HG03097 (cell line): ENCODE results near the gene DNLZ.

Experiments used
- ATAC-seq: cut with Tn5 transposase; IDR thresholded peaks from one replicate; pipeline ENCODE4 v1.9.1; 2021; ENCODE audit not compliant: unreplicated experiment, low FRiP score

DNLZ gene

GRCh38 chr9:136378170-136379002 lies 14.8 kb upstream of the DNLZ start:
- ATAC-seq = no peak

DNA sequence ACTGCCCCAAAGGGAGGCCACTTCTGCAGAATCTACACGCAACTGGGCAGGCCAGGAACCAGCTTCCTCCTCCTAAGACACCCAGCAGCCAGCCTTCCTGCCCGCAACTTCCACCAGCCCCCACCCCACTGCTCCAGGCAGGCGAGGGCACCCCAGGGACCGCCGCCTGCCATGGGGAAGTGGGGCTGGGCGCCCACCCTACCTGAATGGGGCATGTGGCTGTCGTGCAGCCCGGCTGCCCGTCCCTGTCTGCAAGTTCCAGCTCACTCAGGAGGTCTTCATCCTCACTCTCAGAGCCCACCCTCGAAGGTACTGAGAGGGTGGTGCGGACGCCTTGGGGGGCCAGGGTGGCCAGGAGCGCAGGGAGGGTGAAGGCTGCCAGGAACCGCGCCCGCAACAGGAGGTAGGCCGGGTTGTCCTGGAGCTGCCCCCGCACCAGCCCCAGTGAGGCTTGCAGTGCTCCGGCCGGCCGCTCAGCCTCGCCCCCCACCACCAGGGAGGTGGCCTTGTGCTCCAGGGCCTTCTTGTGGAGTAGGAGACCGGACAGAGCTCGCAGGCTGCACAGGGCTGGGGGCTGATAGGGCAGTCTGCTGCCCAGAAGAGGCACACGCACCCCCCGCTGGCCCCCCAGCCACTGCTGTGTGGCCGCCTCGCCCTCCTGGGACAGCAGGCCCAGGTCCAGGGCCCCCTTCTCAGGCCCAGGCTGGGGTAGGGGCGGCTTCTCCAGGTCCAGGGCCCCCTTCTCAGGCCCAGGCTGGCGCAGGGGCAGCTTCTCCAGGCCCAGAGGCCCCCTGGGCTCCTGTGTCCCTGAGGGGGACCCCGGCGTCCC lies 14.0 kb upstream of the DNLZ start:
- no peak for ATAC-seq

DNA sequence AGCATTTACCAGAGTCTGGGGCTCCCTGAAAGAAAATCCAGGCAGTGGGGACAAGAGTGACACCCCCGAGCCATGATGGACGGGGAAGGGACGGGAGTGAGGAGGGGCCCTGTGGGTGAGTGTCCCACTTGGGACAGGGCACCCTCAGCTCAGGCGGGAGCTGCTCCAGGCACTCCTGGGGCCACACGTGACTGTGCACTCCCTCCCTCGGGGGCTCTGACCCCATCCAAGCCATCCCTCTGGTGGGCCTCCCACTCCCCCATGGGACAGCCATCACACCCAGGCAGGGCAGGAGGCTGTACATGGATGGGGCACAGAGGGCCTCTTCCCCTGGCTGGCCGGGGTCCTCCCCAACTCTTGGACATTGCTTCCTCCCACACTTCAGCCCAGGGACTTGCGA lies 12.9 kb upstream of the DNLZ start:
- no peak for ATAC-seq

- ATAC-seq = no peak
These were observed 11.6 kb upstream of the DNLZ start for GRCh38 chr9:136375096-136375495.

DNA sequence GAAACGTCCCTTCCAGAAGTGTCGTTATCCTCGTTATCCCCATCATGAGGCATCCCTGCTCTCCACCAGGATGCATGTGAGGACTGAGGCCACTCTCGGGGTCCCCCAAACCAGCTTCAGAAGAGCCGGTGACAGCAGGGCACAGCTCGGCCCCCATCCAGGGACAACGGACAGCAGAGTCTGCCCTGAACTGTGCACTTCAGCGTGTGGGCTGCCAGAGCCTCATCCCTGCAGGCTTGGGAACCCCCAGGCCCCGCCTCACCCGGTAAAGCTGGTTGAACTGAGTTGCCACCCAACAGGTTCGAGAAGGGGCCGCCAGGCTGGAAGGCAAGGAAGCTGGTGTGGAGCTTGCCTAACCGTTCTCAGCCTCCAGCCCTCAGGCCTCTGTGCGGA lies 10.6 kb upstream of the DNLZ start:
- ATAC-seq = no peak

- no peak for ATAC-seq
These were observed 10.0 kb upstream of the DNLZ start, which contains the start of gene CARD9 for GRCh38 chr9:136373300-136374182. CARD9 (minus strand) TSS chr9:136373669; CDS start chr9:136372078, 1,591 bp downstream.

DNA sequence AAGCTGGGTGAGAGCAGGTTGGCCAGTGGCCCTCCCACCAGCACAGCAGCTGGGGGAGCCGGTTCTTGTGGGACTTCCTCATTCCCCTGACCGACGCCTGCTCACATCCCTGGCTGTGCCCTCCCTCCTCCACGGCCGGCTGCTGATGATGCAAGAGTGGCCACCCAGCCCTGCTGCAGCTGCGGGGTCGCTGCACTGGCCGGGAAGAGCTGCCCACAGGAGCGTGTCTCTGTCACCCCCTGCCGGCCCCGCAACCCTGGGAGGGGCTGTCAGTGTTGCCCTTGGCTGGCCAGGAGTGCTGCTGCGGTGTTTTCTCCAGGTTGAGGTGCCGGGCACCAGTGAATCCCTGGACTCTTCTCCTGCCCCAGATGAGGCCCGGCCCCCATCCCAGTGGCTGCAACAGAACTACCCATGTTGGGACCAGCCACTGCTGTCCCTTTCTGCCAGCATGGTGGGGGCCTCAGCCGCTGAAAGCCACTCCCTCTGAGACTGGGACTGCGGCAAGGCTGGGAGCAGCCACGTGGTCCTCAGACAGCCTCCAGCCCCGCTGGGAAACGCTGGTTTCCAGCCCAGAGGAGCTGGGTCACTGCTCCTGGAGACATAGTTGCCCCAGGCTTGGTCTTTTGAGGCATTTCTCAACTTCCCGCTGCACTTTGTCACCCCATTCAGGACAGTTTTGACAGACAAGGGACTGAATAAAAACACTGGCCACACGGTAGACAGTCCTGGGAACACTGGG lies 9.2 kb upstream of the DNLZ start:
- ATAC-seq = no peak

DNA sequence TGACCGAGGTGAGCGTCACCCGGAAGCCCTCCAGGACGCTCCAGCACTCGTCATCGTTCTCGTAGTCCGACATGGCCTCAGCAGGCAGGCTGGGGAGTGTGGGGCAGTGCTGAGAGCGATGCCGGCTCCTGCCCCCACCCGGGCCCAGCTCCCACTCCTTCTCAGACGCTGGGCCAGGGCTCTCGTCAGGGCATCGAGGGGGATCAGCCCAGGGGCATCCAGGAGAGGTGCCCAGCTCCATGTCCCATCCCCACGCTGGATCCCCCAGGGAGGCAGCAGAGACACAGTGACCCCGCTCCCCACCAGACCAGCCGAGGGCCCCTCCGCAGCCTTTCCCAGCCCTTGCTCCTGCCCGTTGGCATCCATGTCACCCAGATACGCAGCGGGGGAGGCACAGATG lies 8.5 kb upstream of the DNLZ start:
- no peak for ATAC-seq

GRCh38 chr9:136371533-136371880 lies 8.0 kb upstream of the DNLZ start:
- ATAC-seq = no peak

GRCh38 chr9:136370687-136371532 lies 7.4 kb upstream of the DNLZ start:
- ATAC-seq = no peak

- ATAC-seq = no peak
These were observed 6.5 kb upstream of the DNLZ start for GRCh38 chr9:136370037-136370436.

DNA sequence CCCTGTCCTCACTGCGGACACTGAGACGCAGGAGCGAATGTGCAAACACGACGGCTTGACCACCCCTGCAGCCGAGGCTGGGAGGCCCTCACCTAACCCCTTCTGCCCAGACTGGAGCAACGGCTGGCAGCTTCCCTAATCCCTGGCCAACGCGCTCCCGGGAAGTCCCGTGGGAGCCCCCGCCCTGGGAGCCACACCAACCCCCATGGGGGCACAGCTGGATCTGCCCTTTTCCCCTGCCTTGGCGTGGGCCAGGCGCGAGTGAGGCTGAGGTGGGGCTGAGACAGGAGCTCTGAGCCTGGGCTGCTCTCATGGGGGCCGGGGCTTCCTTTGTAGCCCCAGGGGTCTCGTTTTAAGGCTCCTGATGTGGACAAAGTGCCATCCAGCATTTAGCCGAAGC lies 4.6 kb upstream of the DNLZ start:
- ATAC-seq = no peak

- no peak for ATAC-seq
These were observed 4.0 kb upstream of the DNLZ start for GRCh38 chr9:136367296-136368145.

GRCh38 chr9:136366826-136367225 lies 3.3 kb upstream of the DNLZ start:
- no peak for ATAC-seq

DNA sequence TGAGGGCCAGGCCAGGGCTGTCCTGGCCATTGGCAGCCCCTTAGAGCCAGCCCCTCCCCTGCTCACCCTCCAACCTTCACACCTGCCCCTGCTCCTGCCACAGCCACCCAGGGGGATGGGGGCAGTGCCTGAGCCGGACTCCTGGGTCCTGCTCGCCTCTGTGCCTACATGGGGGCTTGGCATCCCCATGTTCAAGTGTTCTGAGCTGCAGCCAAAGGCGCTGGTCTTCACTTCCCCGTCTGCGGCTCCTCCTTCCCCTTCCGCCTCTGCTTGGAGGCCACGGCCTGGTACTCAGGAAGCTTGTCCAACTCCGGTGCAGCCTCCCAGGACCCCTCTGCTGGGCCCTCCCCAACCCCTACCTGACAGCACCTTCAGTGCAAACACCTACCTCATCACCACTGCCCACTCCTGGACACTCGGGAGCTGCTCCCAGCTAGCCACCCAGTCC lies 2.3 kb upstream of the DNLZ start:
- no peak for ATAC-seq

DNA sequence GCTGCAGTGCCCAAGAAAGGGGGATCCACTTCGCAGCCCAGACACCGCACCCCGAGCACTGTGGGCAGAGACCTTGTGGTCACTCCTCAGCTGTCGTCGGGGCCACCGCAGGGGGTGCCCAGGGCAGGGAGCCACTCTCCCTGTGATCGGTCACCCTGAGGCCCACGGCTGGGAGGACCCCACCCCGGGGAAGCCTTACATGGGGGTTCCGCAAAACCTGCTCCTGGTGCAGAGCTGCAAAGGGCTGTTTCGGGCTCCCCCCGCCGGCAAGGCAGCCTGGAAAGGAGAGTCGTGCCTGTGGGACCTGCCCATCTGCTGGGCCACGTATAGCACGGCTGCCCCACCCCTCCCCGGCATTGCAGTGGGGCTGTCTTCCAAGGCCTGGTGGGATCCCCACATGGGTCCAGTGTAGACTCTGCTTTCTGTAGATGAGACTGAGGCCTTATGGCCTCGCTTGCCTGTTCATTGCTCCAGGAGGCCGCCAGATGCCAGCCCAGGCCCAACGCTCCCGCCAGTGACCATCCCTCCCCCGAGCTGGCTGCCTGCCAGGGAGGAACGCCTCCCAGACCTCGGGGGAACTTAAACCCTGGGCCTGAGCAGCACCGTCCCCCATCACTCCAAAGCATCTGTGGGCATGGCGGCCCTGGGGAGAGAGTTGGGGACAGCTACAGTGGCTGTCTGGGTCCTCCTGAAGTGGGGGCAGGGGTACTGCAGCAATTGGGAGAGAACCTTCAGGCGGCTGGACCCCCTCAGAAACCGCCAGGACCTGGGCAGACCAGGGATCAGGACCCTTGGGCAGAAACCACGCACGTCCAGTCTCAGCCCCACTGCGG lies 1.6 kb upstream of the DNLZ start:
- no peak for ATAC-seq

- no peak for ATAC-seq
These were observed 605 bp upstream of the DNLZ start for GRCh38 chr9:136363949-136364748.
